Umbilical cord (tissue), 2 donors: ENCODE measurements around the gene RAB1B. TPM values are rescaled to one million over a fixed set of nuclear protein-coding genes. Genes with fewer than 3 reads are reported as not detected.
"Not testable (repeated sequence)": the region's sequence is repeated elsewhere in the genome, so short reads cannot be mapped to it uniquely, and the experiment has no call there.

Experiments
- DNase-seq: peaks from one replicate; pipeline ENCODE4 v3.0.0-alpha.2; 2015; ENCODE audit warnings: low spot score
- total RNA-seq: library from RNA; depleted of rRNA; stranded (reverse); fragments of >200 nt; gene quantifications from one replicate; pipeline ENCODE4 v1.2.3, GENCODE V29; 2014; ENCODE audit warnings: low replicate concordance; ENCODE audit not compliant: insufficient read depth

Gene RAB1B
- total RNA-seq, 1 donor from 2014 or later, result 34.7 TPM

GRCh38 chr11:66299186-66299585 lies 30.7 kb downstream of the RAB1B start:
- DNase-seq, result no peak

- DNase-seq, result no peak
These were observed 34.2 kb downstream of the RAB1B start for GRCh38 chr11:66302656-66303055.

GRCh38 chr11:66309475-66309874 lies 41.0 kb downstream of the RAB1B start:
- DNase-seq, result no peak

- DNase-seq, result no peak
These were observed 41.9 kb downstream of the RAB1B start for GRCh38 chr11:66310324-66310723.

GRCh38 chr11:66310803-66311440 lies 42.5 kb downstream of the RAB1B start:
- not testable (repeated sequence) for DNase-seq

GRCh38 chr11:66311470-66311964 lies 43.1 kb downstream of the RAB1B start:
- no peak for DNase-seq

- DNase-seq, result peak; percentile 97
These were observed 43.6 kb downstream of the RAB1B start for GRCh38 chr11:66311965-66312548.

- peak; percentile 99 for DNase-seq
These were observed 44.3 kb downstream of the RAB1B start for GRCh38 chr11:66312549-66313320.

GRCh38 chr11:66313321-66314185 lies 45.1 kb downstream of the RAB1B start:
- DNase-seq, result no peak

GRCh38 chr11:66314186-66314501 lies 45.7 kb downstream of the RAB1B start:
- no peak for DNase-seq

- DNase-seq, result no peak
These were observed 46.4 kb downstream of the RAB1B start for GRCh38 chr11:66314561-66315497.

GRCh38 chr11:66315498-66315885 lies 47.1 kb downstream of the RAB1B start:
- no peak for DNase-seq

GRCh38 chr11:66315921-66316811 lies 47.7 kb downstream of the RAB1B start:
- DNase-seq, result no peak

- DNase-seq, result peak; percentile 95
These were observed 48.4 kb downstream of the RAB1B start, which contains the start of gene CD248 for GRCh38 chr11:66316849-66317251. TSS of gene CD248 (minus strand) at chr11:66317044. CDS start at chr11:66317027, 17 bp downstream.

GRCh38 chr11:66317322-66317722 lies 48.9 kb downstream of the RAB1B start:
- peak; percentile 85 for DNase-seq

- DNase-seq, result peak; percentile 92
These were observed 49.5 kb downstream of the RAB1B start for GRCh38 chr11:66317723-66318599.

- no peak for DNase-seq
These were observed 50.1 kb downstream of the RAB1B start for GRCh38 chr11:66318600-66318970.

- not testable (repeated sequence) for DNase-seq
These were observed 51.9 kb downstream of the RAB1B start for GRCh38 chr11:66320289-66320688.

GRCh38 chr11:66320748-66321147 lies 52.3 kb downstream of the RAB1B start:
- not testable (repeated sequence) for DNase-seq
